Breast epithelium (tissue), 3 donors: ENCODE results near the gene PXYLP1.

Experiments
- CTCF ChIP-seq, 3 donors: fragments of 450-650 bp; IDR thresholded peaks; one replicate each; pipeline ENCODE4 v1.5.1; 2016 to 2017; ENCODE audit warnings: antibody characterized with exemption in 3 of 3, mild to moderate bottlenecking in 3 of 3, moderate library complexity in 3 of 3
- POLR2A ChIP-seq: fragments of 450-650 bp; IDR thresholded peaks from one replicate; pipeline ENCODE4 v1.6.1; 2016; ENCODE audit warnings: antibody characterized with exemption, mild to moderate bottlenecking, moderate library complexity

DNA sequence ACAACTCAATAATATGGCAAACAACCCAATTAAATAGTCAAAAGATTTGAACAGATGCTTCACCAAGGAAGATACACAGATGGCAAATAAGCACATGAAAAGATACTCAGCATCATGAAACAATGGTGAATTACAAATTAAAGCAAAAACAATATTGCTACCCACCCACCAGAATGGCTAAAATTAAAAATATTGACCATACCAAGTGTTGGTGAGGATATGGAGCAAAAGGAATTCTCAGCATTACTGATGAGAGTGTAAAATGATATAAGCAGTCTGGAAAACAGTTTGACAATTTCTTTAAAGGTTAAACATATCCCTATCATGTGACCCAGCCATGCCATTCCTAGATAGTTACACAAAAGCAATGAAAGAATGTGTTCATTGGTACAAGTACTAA is 5.7 kb upstream of the PXYLP1 start:
- TF ChIP-seq CTCF (IDR thresholded peaks at IDR 0.05) = no peak
- TF ChIP-seq POLR2A = no peak
